Activated CD4-positive, alpha-beta T cell treated with anti-CD3 and anti-CD28 coated beads, Interleukin-2, amount 50 U/mL, for 16 hours (primary cell): ENCODE data around the gene ALX3.
A peak's percentile ranks its signal among the peaks of the same experiment; 100 is the strongest.
"Not testable (repeated sequence)": the region's sequence is repeated elsewhere in the genome, so short reads cannot be mapped to it uniquely, and the experiment has no call there.

Experiments used
- DNase-seq: peaks from one replicate; pipeline ENCODE4 v3.0.0-alpha.2; 2020

ALX3 gene

DNA sequence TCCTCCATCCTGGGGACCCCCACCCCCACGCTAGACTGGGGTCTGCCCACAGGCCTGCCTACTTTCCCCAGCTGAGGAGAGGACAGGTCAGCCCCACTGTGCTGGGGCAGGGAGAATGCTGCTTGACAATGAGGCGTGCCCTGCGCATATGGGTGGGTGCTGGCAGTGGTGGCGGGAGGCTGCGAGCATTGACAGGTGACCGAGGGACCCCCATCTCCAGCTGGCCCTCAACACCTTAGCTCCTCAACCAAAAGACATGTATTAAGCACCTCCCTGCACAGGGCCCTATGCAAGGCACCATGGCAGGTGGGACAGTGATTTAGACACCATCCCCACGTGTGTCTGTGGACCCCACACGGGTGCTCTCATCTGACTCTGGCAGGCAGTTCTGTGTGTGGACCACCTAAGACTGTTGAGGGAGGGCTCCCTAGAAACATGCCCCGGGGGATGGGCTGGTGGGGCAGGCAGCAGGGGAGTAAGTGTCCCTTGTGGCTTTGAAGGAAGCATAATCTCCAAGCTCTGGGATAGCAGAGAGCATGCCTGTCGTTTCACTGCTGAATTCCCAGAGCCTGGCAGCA, 18.4 kb upstream of the ALX3 start:
- DNase-seq = no peak

DNA sequence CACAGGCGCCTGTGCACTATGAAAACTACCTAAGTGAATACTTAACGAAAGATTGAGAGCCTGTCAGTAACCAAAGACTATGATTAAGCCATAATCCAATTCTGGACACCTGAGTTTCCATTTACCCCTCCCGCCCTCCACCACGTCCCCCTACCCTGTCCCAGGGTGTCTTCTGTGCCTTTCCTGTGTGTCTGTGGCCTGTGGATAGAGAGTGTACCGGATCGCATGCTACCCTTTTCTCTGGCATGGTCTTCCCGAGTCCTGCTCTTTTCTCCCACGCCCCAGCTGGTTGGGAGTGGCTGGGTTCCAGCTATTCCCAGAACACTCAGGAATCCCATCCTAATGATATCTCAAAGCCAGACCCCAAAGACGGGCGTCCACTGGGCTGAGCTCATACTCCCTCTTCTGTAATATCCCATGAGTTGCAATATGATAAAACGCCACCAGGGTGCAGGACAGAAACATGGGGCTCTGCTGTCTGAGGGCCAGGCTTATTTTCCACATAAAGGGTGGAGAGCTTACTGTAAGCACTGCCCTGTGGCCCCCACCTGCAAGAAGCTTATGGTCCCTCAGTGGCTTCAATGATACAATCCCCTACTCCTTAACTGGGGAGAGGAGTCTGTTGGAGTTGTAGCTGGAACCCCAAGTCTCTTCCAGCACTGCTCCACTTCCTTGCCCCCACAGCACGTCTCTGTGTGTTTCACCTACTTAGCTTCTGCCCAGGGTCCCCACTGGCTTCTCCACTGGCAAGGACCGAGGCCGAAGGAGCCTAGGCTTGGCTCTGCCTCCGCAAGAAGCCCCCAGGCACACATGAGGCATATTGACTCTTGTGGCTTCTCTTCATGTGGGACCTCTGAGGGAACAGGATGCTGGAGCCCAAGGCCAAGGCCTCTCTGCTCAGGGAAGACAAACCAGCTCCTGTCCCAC, 17.6 kb upstream of the ALX3 start:
- peak; percentile 65 for DNase-seq

- no peak for DNase-seq
Measured at GRCh38 chr1:110086961-110087360, 16.5 kb upstream of the ALX3 start.

DNA sequence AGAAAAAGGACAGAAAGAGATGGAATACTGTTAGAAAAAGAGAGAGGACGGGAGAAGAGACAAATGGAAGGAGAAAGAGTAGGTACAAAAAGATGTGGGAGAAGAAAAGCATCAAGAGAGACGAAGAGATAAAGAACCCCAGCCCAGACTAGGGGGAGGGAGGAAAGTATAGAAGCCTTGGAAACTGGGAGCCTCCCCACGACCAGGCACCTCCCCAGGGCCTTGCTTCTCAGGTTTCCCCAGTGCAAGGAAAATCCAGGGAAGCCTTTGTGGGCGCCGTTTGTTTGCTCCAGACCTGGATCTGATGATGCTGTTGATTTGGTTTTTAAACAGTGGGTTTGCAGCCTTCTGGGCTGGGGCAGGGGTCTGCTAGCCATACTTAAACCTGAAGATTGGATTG, 15.2 kb upstream of the ALX3 start:
- DNase-seq = no peak

DNA sequence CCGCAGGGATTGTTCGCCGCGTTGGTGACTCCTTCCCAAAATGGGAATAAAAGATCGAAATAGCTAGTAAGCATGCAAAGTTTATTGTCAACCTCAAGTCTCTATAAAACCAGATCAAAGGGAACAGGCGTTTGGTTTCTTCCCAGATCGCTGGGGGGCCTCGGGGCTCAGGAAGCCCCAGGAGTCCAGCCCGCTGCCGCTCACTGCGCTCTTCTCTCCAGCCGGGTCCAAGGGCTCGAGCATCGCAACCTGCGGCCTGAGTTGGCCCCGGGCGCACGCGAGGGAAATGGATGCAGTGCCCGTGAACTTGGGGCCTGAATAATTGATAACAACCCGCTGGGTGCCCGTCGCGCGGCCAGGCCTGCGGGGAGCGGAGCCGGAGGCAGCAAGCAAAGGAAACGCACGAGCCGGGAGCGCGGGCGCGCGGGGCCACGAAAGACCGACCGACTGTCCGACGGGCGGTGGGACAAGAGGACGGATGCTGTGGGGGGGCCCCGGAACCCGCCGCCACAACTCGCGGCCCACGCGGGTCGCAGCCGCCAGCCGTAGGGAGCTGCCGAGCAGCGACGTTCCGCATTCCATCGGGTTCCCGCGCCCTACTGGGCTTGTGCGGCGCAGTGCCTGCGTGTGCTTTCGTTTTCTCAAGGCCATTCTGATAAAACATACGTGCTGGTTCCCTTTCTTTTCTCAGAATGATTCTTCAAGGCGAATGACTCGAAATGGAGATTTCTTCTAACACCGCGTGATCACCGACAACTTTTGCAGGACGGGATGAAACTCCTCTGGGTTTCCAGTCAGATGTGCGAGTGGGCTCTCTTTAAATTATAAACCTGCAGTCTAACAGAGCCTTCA, 14.0 kb upstream of the ALX3 start:
- DNase-seq = peak; percentile 62

DNA sequence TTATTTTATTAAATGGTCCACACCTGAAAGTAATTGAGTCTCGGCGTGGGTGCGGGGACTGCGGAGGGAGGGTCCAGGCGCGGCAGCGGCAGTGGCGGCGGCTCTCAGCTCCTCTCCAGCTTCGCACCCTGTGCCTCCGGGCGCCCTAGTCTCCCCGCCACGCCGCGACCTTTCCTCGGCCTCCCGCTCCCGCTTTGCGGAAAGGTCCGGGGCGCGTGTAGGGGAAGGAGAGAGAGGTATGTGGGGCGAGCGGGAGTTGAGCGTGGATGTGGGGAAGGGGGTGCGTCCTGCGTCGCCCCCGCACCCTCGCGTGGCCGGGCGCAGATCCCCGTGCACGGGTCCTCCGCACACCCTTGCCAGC, 13.4 kb upstream of the ALX3 start:
- no peak for DNase-seq

- no peak for DNase-seq
Measured at GRCh38 chr1:110083061-110083865, 12.8 kb upstream of the ALX3 start.

GRCh38 chr1:110082477-110082876, 12.0 kb upstream of the ALX3 start:
- no peak for DNase-seq

DNA sequence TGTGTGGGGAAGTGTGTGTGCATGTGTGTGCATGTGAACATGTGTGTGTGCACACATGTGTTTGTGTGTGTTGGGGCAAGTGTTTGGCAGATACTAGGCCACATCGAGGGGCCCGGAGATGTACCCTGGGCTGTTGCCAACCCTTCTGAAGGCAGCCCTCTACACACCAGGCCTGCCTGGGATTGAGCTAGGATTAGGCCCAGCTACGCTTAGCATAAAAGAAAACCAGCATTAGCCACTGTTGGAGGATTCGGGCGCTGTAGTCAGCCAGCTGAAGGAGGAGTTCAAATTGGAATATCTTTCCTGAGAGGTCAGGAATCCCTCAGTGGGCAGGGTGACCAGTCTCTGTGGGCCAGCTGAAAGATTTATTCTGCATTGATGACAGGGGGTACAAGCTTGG, 10.6 kb upstream of the ALX3 start:
- no peak for DNase-seq

DNA sequence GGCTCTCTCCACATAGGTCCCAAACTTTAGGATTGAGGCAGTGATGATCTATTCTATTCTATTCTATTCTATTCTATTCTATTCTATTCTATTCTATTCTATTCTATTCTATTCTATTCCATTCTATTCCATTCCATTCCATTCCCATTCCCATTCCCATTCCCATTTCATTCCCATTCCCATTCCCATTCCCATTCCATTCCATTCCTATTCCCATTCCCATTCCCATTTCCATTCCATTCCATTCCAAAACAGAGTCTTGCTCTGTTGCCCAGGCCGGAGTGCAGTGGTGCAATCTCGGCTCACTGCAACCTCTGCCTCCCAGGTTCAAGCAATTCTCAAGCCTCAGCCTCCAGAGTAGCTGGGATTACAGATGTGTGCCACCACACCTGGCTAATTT, 9.5 kb upstream of the ALX3 start:
- not testable (repeated sequence) for DNase-seq

DNA sequence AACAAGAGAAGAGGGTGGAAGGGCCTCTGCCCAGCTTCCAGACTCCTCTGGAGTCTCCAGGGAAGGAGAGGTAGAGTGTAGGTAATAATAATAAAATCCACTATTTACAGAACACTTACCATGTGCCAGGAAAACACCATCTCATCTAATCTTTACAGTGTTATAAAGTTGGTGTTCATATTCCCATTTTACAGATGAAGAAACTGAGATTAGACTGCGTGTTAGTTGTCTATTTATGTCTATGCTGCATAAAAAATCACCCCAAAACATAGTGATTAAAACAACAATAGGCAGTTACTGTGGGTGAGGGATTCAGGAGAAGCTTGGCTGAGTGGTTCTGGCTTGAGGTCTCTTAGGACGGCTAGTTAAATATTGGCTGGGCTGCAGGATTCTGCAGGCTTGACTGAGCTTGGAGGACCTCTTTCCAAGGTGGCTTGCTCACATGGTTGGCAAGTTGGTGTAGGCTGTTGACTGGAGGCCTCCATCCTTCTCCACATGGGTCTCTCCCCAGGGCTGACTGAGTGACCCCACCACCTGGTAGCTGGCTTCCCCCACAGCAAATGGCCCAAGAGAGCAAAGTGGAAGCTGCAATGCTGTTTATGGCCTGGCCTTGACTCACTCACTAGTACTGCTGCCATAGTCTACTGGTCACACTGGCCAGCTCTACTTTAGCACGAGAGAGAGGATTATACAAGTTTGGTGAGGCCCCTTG, 6.5 kb upstream of the ALX3 start:
- no peak for DNase-seq

GRCh38 chr1:110074166-110074565, 3.7 kb upstream of the ALX3 start:
- DNase-seq = no peak

DNA sequence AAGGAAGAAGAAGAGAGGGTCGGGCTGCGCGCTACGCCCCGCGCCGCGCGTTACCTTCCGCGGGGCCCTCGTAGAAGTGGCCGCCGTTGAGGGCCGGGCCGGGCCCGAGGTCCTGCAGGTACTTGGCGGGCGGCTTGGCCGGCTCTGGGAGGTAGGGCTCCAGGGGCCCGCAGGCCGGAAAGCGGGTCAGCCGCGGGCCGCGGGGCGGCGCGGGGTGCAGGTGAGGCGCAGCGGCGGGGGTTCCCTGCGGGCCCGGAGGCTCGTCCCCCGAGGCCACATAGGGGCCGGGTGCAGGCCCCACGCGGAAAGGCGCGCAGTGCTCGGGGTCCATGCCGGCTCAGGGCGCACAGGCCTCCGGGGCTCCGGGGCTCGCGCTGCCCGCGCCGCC, 196 bp downstream of the ALX3 start:
- no peak for DNase-seq

DNA sequence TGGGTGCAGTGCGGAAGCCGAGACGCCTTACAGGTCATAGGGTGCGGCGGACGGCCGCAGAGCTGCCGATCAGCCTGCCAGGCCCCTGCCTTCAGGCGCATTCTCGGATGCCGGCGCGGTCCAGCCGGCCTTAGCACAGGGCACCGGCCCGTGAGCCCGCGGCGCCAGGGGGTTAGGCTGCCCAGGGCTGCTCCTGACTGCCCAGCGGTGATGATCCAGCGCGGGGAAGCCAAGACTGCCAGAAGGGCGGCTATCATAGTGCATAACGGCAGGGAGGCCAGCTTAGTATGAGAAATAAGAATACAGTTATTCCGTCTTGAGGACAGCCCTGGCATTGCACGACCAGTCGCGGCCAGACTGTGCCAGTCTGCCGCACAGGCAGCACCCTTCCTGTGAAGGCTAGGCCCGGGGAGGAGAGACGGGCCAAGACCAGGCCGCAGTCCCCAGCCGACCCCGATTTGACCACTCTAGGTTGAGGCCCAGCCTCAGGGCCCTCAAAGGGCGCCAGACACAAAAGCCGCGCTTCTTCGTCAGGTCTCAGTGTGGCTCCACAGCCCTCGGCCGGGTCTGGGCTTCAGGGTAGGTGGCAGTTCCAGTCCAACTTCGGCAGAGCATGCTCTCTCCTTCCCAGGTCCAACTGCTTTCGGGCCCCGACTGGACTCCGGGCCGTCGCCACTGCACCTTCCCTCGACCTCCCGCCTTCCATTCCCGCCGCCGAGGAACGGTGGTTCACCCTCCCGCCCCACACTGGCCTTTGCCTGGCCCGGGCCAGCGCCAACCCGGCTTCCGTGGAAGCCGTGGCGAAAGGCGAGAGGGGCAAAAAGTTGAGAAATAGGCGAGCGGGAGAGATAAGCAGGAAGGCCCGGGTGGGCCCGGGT, 829 bp downstream of the ALX3 start:
- no peak for DNase-seq

DNA sequence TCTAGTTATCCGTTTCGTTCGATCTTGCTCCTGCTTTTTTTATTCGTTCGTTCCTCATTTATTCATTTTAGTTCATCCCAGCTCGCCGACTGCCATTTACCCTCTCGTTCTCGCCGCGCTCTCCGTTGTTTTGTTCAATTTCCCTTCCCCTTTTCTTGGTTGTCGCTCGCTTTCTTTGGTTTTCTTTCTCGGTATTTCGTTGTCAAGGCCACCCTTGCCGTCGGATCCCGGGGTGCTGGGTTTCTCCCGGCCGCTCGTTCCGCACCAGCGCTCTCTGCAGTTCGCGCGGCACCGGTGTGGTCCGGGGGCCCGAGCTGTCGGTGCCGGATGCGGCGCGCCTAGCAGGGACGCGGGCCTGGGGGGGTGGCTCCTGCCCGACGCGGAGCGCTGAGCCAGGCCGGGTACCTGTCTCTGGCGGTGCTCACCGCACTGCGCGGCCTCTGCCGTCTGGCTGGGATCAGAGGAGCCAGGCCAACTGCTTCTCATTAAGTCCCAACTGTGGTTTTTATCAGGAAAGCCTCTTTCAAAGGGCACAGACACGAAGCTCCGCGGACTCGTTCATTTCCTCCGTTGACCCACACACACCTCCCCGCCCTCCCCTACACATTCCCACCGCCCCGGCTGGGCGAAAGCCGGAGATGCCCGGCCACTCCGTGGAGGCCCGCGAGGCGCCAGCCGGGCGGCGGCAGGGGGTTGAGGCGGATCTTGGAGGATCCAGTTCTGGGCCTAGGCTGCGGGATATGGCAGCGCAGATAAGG, 1.6 kb downstream of the ALX3 start:
- DNase-seq = no peak

GRCh38 chr1:110067893-110068645, 2.4 kb downstream of the ALX3 start:
- DNase-seq = no peak

DNA sequence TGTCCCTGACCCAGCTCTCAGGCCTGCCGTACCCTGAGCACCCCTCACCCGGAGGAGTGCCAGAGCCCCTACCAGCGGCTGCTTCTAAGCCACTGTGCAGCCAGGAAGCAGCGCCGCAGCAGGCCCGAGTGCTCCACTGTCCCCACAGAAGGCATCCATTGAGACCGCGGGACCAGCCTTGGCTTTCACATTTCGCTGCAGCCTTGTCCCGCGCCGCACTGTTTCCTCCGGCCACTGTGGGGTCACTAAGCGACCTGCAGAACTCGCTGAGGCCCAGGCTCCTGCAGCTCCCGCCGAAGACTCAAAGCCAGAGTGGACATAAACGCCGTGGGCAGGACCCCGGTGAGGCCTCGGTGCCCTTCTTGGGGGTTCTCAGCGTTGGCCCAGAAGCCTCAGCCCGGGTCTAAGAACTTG, 3.0 kb downstream of the ALX3 start:
- DNase-seq = no peak

GRCh38 chr1:110065841-110066240, 4.6 kb downstream of the ALX3 start:
- DNase-seq = no peak

- no peak for DNase-seq
Measured at GRCh38 chr1:110064576-110065337, 5.7 kb downstream of the ALX3 start.
